T-helper 1 cell treated with Interleukin-12 subunit alpha and Interleukin-12 subunit beta and Interleukin-4 antibody, amounts not matched to agents 30 μg/mL and 1 μg/mL, for 36 hours (primary cell): ENCODE measurements around the gene PHF3.

ENCODE experiments used
- H3K27ac Mint-ChIP-seq: one replicate; pipeline ENCODE4 v1.8.0; 2021; ENCODE audit warnings: mild to moderate bottlenecking, mixed read lengths
- H3K27me3 Mint-ChIP-seq: one replicate; pipeline ENCODE4 v1.8.0; 2021; ENCODE audit warnings: low read depth, mixed read lengths
- H3K36me3 Mint-ChIP-seq: one replicate; pipeline ENCODE4 v1.8.0; 2021; ENCODE audit warnings: low read depth, mixed read lengths
- H3K4me1 Mint-ChIP-seq: one replicate; pipeline ENCODE4 v1.8.0; 2021; ENCODE audit warnings: low read depth, mixed read lengths
- H3K4me3 Mint-ChIP-seq: one replicate; pipeline ENCODE4 v1.8.0; 2021; ENCODE audit warnings: mild to moderate bottlenecking, moderate library complexity, mixed read lengths
- H3K9me3 Mint-ChIP-seq: one replicate; pipeline ENCODE4 v1.8.0; 2021; ENCODE audit warnings: mixed read lengths

PHF3 gene

GRCh38 chr6:63635588-63636517 lies at the start of gene PHF3:
Gene PHF3, plus strand, starts transcription at chr6:63635802. Its CDS starts 10,750 bp downstream, at chr6:63646552.
- Mint-ChIP-seq H3K4me3 (peak within 1 kb of the TSS; percentile 99), H3K4me1 (peaks cover 36% of the 10 kb centered on the region), H3K27ac (peak within 1 kb of the TSS; percentile 97), H3K9me3 (no peaks in the 10 kb centered on the region), H3K27me3 (no peaks in the 10 kb centered on the region), H3K36me3 (peaks cover 2% of the 10 kb centered on the region)

DNA sequence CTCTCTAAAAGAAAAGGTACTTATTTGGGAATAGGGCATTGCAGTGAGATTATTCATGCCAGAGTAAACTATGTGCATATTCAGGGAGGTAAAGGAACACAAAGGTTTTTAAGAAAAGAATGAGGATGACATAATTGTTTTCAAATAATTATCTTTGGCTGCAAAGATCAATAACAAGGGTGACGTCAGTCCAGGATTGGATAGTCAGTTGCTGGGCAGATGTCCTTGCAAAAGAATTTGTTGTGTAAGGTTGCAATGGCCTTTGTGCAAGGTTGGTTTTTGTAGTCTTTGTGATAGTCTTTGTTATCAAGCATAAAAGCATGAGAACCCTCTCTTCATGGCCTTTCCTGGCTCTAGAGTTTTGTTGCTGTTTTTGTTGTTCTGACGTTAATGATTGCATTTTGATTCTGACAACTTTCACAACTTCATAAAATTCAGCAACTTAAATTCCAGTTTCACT lies 45.6 kb upstream of the PHF3 start:
- Mint-ChIP-seq H3K27ac (no peak overlapping the region), H3K4me1 (no peaks in the 10 kb centered on the region), H3K9me3 (no peaks in the 10 kb centered on the region), H3K27me3 (peaks cover 9% of the 10 kb centered on the region), H3K36me3 (no peaks in the 10 kb centered on the region), H3K4me3 (no peak overlapping the region)

DNA sequence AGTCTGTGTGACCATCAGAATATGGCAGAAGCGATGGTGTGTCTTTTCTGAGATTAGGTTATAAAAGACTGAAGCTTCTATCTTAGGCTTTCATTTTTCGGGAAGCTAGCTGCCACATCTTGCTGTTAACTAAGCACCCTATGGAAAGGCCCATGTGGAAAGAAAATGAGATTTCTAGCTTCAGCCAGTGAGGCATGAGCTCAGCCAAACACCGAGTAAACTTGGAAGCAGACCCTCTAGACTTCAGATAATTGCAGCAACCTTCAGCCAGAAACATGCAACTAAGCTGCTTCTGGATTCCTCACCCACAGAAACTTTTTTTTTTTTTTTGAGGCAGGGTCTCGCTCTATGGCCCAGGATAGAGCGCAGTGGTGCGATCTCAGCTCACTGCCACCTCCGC lies 42.7 kb upstream of the PHF3 start:
- peaks cover 3% of the 10 kb centered on the region for H3K4me1 Mint-ChIP-seq
- no peaks in the 10 kb centered on the region for H3K36me3 Mint-ChIP-seq
- H3K4me3 Mint-ChIP-seq = no peak overlapping the region
- no peaks in the 10 kb centered on the region for H3K9me3 Mint-ChIP-seq
- H3K27me3 Mint-ChIP-seq = peaks cover 2% of the 10 kb centered on the region
- H3K27ac Mint-ChIP-seq = no peak overlapping the region

GRCh38 chr6:63597141-63598048 lies 38.2 kb upstream of the PHF3 start:
- Mint-ChIP-seq H3K9me3 (no peaks in the 10 kb centered on the region), H3K27ac (no peak overlapping the region), H3K4me3 (peak overlapping the region; percentile 89), H3K4me1 (peaks cover 18% of the 10 kb centered on the region), H3K36me3 (no peaks in the 10 kb centered on the region), H3K27me3 (no peaks in the 10 kb centered on the region)

DNA sequence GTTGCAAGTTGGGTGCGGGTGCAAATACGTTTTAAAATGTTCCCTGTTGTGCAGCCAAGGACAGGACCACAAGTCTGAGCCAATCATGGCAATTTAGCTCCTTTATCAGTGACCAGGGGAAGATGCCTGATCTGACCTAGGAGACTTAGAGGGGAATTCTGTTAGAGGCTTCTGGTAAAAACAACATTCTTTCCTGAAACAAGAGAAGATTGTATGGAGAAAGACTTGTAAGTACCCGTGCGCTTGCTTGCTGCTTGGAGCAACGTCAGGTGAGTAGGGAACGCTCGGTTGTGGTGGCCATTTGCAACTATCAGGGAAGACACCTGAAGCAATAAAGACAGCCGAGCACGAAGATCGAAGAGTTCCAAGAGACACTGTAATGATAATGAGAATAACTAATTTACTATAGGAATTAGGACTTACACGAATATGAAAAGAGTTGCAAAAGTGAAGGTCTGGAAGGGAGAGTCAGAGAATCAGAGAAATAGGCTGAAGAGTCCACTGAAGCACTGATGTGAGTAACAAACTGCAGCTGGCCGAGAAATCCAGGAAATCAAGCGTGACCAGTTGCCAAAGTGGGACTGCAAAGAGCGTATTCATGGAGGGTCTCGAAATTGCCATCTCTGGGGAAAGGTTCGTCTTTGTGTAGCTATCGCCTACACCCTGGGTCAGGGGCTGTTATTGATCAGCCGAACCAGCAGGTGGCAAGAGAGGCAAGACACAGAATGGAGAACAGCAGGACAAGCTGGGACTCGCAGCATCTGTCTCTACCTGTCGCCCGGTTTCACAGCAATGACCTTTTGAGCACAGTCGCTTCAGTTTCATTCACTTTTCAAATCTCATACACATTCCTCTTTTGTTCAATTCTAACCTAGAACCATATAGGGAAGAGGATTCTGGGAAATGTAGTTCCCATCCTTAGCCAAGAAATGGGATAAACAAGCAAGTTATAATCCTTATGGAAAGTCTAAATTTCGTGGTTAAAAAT lies 37.3 kb upstream of the PHF3 start:
- H3K9me3 Mint-ChIP-seq = no peaks in the 10 kb centered on the region
- peaks cover 18% of the 10 kb centered on the region for H3K4me1 Mint-ChIP-seq
- no peaks in the 10 kb centered on the region for H3K36me3 Mint-ChIP-seq
- peak overlapping the region; percentile 89 for H3K4me3 Mint-ChIP-seq
- H3K27me3 Mint-ChIP-seq = no peaks in the 10 kb centered on the region
- H3K27ac Mint-ChIP-seq = no peak overlapping the region

DNA sequence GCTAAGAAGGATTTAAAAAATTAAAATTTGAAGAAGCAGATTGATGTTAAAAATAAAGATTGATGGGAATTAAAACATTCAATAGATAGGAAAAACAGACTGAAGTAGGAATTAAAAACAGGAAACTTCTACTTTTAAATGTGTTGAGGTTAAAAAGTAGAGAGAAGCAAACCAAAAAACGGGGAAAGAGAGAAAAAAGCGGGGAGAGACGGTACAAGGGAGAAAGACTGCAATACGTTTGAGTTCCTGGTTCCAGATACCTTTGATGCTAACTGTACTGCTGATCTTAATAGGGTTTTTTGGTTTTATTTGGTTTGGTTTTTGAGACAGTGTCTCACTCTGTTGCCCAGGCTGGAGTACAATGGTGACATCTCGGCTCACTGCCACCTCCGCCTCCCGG lies 36.4 kb upstream of the PHF3 start:
- Mint-ChIP-seq H3K27ac (no peak overlapping the region), H3K4me3 (no peak overlapping the region), H3K9me3 (no peaks in the 10 kb centered on the region), H3K36me3 (no peaks in the 10 kb centered on the region), H3K27me3 (no peaks in the 10 kb centered on the region), H3K4me1 (peaks cover 18% of the 10 kb centered on the region)

DNA sequence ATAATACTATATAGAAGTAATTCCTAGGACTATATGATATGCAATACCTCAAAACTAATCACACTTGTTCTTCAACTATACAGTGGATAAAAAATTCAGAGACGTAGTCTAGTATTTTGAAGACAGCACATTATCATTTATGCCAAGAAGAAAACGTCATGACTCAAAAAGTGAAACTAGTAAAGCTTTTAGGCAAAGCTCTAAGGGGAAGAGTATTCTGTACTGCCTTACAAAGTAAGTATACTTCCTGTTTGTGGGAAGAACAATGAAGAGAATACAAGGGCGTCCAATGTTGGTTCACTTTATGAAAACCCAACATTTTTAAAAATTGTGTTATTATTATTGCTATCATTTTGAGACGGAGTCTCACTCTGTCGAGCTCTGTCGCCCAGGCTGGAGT lies 35.5 kb upstream of the PHF3 start:
- Mint-ChIP-seq H3K27me3 (no peaks in the 10 kb centered on the region), H3K27ac (no peak overlapping the region), H3K36me3 (no peaks in the 10 kb centered on the region), H3K4me1 (peaks cover 18% of the 10 kb centered on the region), H3K9me3 (no peaks in the 10 kb centered on the region), H3K4me3 (no peak overlapping the region)

DNA sequence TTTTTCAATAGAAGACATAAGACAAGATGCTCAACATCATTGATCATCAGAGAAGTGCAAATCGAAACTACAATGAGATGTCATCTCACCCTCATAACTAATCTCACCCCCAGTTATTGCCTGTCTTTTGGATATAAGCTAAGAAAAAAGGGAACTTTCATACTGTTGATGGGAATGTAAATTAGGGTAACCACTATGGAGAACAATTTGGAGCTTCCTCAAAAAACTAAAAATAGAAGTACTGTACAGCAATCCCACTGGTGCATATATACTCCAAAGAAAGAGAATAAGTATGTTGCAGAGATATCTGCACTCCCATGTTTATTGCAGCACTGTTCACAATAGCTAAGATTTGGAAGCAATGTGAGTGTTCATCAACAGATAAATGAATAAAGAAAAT lies 26.4 kb upstream of the PHF3 start:
- H3K27me3 Mint-ChIP-seq = peaks cover 4% of the 10 kb centered on the region
- no peak overlapping the region for H3K4me3 Mint-ChIP-seq
- peaks cover 2% of the 10 kb centered on the region for H3K9me3 Mint-ChIP-seq
- no peaks in the 10 kb centered on the region for H3K36me3 Mint-ChIP-seq
- no peaks in the 10 kb centered on the region for H3K4me1 Mint-ChIP-seq
- H3K27ac Mint-ChIP-seq = no peak overlapping the region

GRCh38 chr6:63610944-63611343 lies 24.7 kb upstream of the PHF3 start:
- no peak overlapping the region for H3K4me3 Mint-ChIP-seq
- peaks cover 2% of the 10 kb centered on the region for H3K9me3 Mint-ChIP-seq
- no peaks in the 10 kb centered on the region for H3K4me1 Mint-ChIP-seq
- no peaks in the 10 kb centered on the region for H3K36me3 Mint-ChIP-seq
- peaks cover 4% of the 10 kb centered on the region for H3K27me3 Mint-ChIP-seq
- no peak overlapping the region for H3K27ac Mint-ChIP-seq

- H3K4me3 Mint-ChIP-seq = no peak overlapping the region
- H3K36me3 Mint-ChIP-seq = no peaks in the 10 kb centered on the region
- H3K9me3 Mint-ChIP-seq = peaks cover 2% of the 10 kb centered on the region
- no peaks in the 10 kb centered on the region for H3K4me1 Mint-ChIP-seq
- H3K27ac Mint-ChIP-seq = no peak overlapping the region
- H3K27me3 Mint-ChIP-seq = peaks cover 8% of the 10 kb centered on the region
These were observed 24.0 kb upstream of the PHF3 start for GRCh38 chr6:63611560-63611959.

DNA sequence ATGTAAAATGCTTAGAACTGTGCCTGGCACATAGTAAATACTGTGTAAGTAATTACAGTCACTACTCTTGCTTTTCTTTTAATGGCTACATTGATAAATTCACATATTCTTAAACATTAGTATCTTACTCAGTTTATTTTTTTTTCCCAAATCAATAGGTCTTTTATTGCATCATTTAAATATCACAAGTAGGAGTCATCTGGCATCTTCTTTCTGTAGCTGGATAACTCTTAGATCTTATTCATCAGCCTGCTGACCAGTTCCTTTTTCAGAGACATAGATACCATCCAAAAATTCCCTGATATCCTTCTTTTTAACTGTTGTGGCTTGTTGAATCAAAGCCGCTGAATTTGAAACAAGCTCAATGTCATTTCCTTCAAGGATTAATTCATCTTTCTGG lies 20.0 kb upstream of the PHF3 start:
- H3K4me3 Mint-ChIP-seq = no peak overlapping the region
- H3K27ac Mint-ChIP-seq = no peak overlapping the region
- no peaks in the 10 kb centered on the region for H3K4me1 Mint-ChIP-seq
- no peaks in the 10 kb centered on the region for H3K36me3 Mint-ChIP-seq
- H3K9me3 Mint-ChIP-seq = no peaks in the 10 kb centered on the region
- H3K27me3 Mint-ChIP-seq = peaks cover 25% of the 10 kb centered on the region

DNA sequence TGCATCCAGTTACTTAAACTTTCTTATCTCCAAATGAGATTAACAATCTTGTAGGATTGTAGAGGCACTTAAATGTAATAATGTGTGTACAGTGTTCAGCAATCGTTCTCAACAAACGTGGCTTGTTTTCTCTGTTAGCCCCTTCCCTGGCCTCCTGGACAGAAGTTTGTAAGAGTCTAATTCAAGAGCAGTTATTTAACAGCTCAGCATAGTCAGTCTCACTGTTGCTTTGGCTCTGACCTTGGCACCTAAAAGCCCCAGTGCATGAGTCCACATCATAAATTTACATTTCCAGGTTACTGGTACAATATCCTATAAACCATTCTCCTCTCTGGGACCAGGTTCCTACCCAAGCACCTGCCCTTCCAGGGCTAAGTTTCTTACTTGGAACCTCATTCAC lies 11.5 kb upstream of the PHF3 start:
- no peaks in the 10 kb centered on the region for H3K36me3 Mint-ChIP-seq
- H3K4me3 Mint-ChIP-seq = no peak overlapping the region
- H3K4me1 Mint-ChIP-seq = no peaks in the 10 kb centered on the region
- H3K27me3 Mint-ChIP-seq = peaks cover 24% of the 10 kb centered on the region
- H3K9me3 Mint-ChIP-seq = no peaks in the 10 kb centered on the region
- H3K27ac Mint-ChIP-seq = no peak overlapping the region

- no peaks in the 10 kb centered on the region for H3K36me3 Mint-ChIP-seq
- peaks cover 9% of the 10 kb centered on the region for H3K27me3 Mint-ChIP-seq
These were observed 5.1 kb upstream of the PHF3 start for GRCh38 chr6:63630466-63630865.

GRCh38 chr6:63634630-63635029 lies 972 bp upstream of the PHF3 start:
- Mint-ChIP-seq H3K27ac (peak overlapping the region; percentile 83), H3K36me3 (peaks cover 2% of the 10 kb centered on the region), H3K9me3 (no peaks in the 10 kb centered on the region), H3K4me3 (peak overlapping the region; percentile 75), H3K27me3 (peaks cover 4% of the 10 kb centered on the region), H3K4me1 (peaks cover 30% of the 10 kb centered on the region)

More at GRCh38 chr6:63630466-63630865, 5.1 kb upstream of the PHF3 start:
- no peaks in the 10 kb centered on the region for H3K9me3 Mint-ChIP-seq
- no peak overlapping the region for H3K4me3 Mint-ChIP-seq
- H3K4me1 Mint-ChIP-seq = peaks cover 9% of the 10 kb centered on the region
- H3K27ac Mint-ChIP-seq = no peak overlapping the region
